ENCODE results near the gene ABITRAM. TPM values are rescaled to one million over a fixed set of nuclear protein-coding genes. Genes with fewer than 3 reads are reported as not detected.

ABITRAM gene
- polyA plus RNA-seq, 1 experiment: 24.5 TPM

GRCh38 chr9:108933231-108933717 lies 926 bp upstream of the ABITRAM start:
- ChIA-PET CTCF (interaction anchor here (0.9 kb wide), 1 partner anchor 101 kb away, joined by 4 read pairs; no protein-coding TSS in a partner anchor), POLR2A (no interaction called here)
- H3K9me3 ChIP-seq (ENCODE audit: control insufficient read depth, insufficient read depth, low read length): no peaks in the 10 kb centered on the region
- peak overlapping the region; percentile 95 for H3K4me3 ChIP-seq (ENCODE audit: low read depth, low read length)
- no peak for TF ChIP-seq CTCF (IDR thresholded peaks at IDR 0.05; ENCODE audit: low read depth, low read length)
- H3K27ac ChIP-seq (ENCODE audit: low read depth, low read length): peak overlapping the region; percentile 85
- no peak for DNase-seq (ENCODE audit: low read depth, low spot score)
- H3K27me3 ChIP-seq (ENCODE audit: control insufficient read depth, insufficient read depth, low read length): no peaks in the 10 kb centered on the region

- POLR2A ChIA-PET: no interaction called here
These were observed 380 bp upstream of the ABITRAM start, which contains the start of gene ELP1 for GRCh38 chr9:108933718-108934322. Gene ELP1, minus strand, starts transcription at chr9:108934124. Its CDS starts 2,978 bp downstream, at chr9:108931146.

GRCh38 chr9:108937561-108938305 lies 3.5 kb downstream of the ABITRAM start:
- ChIA-PET POLR2A (no interaction called here), CTCF (interaction anchor here (1.3 kb wide), 1 partner anchor 17 kb away, joined by 3 read pairs; no protein-coding TSS in a partner anchor)
- Histone ChIP-seq H3K4me3 (ENCODE audit: low read depth, low read length) (no peak overlapping the region), H3K9me3 (ENCODE audit: control insufficient read depth, insufficient read depth, low read length) (no peaks in the 10 kb centered on the region), H3K27me3 (ENCODE audit: control insufficient read depth, insufficient read depth, low read length) (no peaks in the 10 kb centered on the region), H3K27ac (ENCODE audit: low read depth, low read length) (no peak overlapping the region)
- no peak for TF ChIP-seq CTCF (IDR thresholded peaks at IDR 0.05; ENCODE audit: low read depth, low read length)
- no peak for DNase-seq (ENCODE audit: low read depth, low spot score)

More at GRCh38 chr9:108933718-108934322, 380 bp upstream of the ABITRAM start, which contains the start of gene ELP1:
- Histone ChIP-seq H3K27ac (ENCODE audit: low read depth, low read length) (peak within 1 kb of the TSS; percentile 85), H3K9me3 (ENCODE audit: control insufficient read depth, insufficient read depth, low read length) (no peaks in the 10 kb centered on the region), H3K4me3 (ENCODE audit: low read depth, low read length) (peak within 1 kb of the TSS; percentile 95), H3K27me3 (ENCODE audit: control insufficient read depth, insufficient read depth, low read length) (no peaks in the 10 kb centered on the region)
- peak; percentile 44 for TF ChIP-seq CTCF (IDR thresholded peaks at IDR 0.05; ENCODE audit: low read depth, low read length)
- CTCF ChIA-PET: interaction anchor here (0.9 to 1.2 kb wide), 2 partner anchors 20 to 101 kb away, joined by 4 to 5 read pairs; no protein-coding TSS in a partner anchor
- DNase-seq (ENCODE audit: low read depth, low spot score): peak; percentile 86

GRCh38 chr9:108939975-108940374 lies 5.8 kb downstream of the ABITRAM start:
- no peak for DNase-seq (ENCODE audit: low read depth, low spot score)
- no peak overlapping the region for H3K4me3 ChIP-seq (ENCODE audit: low read depth, low read length)
- no peak for TF ChIP-seq CTCF (IDR thresholded peaks at IDR 0.05; ENCODE audit: low read depth, low read length)
- no peak overlapping the region for H3K27ac ChIP-seq (ENCODE audit: low read depth, low read length)
- POLR2A ChIA-PET: no interaction called here
- CTCF ChIA-PET: no interaction called here
- H3K9me3 ChIP-seq (ENCODE audit: control insufficient read depth, insufficient read depth, low read length): no peaks in the 10 kb centered on the region
- H3K27me3 ChIP-seq (ENCODE audit: control insufficient read depth, insufficient read depth, low read length): no peaks in the 10 kb centered on the region

GRCh38 chr9:108950168-108950567 lies 16.0 kb downstream of the ABITRAM start:
- ChIA-PET POLR2A (no interaction called here), CTCF (no interaction called here)
- H3K27ac ChIP-seq (ENCODE audit: low read depth, low read length): no peak overlapping the region
- no peaks in the 10 kb centered on the region for H3K9me3 ChIP-seq (ENCODE audit: control insufficient read depth, insufficient read depth, low read length)
- H3K27me3 ChIP-seq (ENCODE audit: control insufficient read depth, insufficient read depth, low read length): no peaks in the 10 kb centered on the region
- TF ChIP-seq CTCF (IDR thresholded peaks at IDR 0.05; ENCODE audit: low read depth, low read length): no peak
- no peak for DNase-seq (ENCODE audit: low read depth, low spot score)
- H3K4me3 ChIP-seq (ENCODE audit: low read depth, low read length): no peak overlapping the region
